ENCODE data around the gene TFB2M.
A peak's percentile ranks its signal among the peaks of the same experiment; 100 is the strongest.

Gene TFB2M

DNA sequence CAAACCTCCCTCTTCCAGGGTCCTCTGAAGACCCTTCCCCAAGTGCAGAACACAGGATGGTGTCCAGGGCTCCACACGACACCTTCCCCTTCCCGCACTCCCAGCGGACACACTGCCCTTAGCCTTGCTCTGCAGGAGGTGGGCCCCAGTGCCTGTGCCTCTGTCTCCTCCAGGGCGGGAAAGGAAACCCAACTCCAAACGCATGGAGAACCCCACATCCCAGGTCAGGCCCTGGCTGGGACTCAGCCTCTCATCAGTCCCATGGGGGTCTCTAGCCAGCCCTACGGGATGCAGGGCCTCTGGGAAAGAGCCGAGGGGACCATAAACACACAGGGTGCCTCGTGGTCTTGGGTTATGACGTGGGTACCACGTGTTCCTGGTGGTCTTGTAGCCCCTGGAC, 53.4 kb downstream of the TFB2M start:
- DNase-seq = no peak

DNA sequence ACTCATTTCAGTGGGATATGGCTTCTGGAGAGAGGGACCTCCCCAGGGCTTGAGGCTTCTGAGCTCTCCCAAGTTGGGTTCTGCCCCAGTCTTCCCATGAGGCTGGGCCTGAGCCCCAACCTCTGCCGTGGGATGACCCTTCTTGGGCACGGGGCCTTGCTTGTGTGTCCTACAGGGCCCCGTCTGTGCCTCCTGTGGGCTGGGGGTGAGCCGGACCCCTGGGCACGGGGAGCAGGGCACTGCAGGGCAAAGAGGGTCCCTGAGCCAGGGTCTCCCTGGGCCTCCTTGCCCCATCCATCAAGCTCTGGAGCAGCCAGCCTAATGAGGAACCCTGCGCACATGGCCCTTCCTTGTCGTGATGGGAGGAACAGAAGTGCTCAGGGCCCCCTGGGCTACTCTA, 53.8 kb downstream of the TFB2M start:
- no peak for DNase-seq

DNA sequence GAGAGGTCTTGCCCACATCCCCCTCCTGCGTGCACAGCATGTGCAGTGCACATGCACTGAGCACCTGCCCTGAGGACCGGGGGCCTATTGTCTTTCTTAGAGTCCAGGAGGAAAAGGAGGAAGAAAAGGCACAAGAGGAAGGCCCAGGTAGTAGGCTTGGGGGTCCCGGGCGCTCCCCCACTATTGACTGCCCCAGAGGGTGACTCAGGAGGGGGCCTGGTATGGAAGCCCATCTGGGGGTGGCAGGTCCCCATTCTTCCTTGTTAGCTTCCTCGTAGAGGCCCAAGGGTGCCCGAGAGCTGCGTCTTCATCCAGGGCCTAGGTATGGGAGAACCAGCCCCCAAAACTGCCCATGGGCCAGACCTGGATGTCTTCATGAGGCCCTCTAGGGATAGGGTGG, 54.9 kb downstream of the TFB2M start:
- no peak for DNase-seq

DNA sequence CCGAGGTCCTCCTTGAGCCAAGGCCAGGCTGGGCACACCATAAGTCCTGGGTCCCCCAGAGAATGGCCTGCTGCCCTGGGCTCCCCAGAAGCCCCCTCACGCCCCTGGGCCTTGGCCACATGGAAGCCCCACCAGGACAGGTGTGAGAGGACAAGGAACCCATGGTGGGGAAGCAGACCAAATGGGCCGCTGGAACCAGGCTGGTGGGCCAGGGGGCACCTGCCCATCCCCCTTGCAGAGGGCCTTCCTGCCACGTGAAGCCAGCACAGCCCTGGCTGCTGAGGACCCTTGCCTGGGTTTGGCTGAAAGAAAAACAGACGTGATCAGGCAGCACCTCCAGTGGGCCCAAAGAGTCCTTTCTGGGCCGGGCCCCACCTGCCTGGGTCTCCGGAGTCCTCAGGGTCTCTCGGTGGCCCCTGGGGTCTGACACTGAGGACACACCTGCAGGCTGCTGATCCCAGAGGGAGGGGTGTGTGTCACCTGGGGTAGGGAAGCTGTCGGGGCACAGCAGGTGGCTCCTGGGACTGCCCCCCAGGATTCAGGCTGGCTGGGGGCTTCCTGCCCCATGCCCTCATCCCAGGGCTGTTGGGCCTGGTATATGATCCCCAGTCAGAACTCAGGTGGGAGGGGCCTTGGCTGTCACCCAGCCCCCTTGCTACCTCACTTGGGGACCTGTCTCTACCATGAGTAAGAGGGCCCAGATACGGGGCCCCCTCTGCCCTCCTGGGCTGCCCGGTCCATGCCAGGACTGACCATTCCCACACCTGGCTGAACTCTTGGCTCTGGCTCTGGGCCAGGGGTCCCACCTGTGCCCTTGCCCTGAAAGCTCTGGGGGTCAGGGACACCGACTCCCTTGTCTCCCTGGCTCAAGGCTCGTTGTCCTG, 55.7 kb downstream of the TFB2M start:
- DNase-seq = no peak

DNA sequence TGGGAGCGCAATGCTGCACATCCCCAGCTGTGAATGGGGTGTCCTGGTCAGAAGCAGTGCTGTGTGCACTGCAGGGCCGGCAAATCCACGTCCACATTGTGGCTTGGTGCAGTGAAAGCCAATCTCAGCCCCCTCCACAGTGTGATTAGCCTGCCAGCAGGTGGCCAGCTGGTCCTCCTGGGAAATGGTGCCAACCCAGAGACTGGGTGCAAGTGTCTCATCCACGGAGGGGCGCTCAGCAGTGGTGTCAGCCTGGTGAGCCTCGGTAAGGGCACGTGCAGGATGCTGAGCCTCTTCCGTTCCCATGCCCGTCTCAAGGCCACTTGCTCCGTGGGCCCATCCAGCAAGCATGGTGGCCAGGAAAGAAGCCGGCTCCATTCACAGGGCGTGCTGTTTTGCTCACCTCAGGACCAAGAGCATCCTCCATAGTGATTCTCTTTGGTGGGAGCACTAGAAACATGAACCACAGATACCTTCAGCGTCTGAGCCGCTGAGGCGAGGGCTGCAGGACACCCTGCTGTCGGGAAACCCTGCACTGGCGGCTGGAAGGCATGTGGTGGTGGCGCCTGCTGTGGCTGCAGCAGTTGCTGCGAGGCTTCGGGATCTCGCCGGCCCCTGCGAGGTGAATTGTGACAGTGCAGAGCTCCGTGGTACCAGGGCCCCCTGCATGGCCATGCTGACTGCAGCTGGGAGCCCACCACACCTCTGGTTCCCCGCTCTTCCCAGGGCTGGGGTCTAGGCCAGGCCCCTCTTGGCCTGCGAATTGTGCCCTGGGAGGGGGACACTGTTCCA, 57.0 kb downstream of the TFB2M start:
- no peak for DNase-seq

DNA sequence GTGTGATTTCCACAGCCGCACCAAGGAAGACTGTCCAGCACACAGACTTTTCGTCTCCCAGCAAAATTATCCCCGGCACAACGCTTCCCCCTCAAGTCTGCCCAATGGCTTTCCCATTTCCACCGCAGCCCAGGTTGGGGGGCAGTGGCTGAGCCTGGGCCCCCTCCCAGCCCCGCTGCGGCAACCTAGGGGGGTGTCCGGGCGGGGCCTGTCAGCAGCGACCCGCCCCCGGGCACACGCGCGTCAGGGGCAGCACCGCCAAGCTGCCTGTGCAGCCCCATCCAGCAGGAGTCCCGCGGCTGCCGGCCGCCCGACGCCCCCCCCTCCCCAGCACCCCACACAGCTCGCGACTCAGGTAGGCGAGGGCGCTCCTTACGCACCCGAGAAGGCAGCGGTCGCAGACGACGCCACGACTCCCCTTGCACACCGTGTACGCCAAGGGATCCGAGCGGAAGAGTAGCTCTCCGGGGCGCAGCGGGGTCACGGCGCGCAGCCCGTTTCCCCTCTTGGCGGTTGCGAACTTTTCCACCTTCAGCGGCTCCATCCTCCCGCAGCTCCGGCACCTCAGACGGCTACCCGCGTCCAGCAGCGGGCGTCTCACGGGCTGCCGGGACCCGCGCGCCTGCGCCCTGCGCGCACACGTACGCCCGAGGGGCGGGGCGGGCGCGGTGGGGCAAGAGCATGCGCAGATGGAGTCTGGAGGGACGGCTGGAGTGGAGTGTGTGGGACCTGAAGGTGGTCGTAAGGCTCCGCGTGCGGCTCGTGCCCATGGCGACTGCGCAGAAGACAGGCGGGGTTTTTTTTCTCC, 59.2 kb downstream of the TFB2M start, which contains the start of gene SMYD3:
Gene SMYD3, minus strand, starts transcription at position 606 of the 808 bp plus-strand sequence.
- peak; percentile 91 for DNase-seq

DNA sequence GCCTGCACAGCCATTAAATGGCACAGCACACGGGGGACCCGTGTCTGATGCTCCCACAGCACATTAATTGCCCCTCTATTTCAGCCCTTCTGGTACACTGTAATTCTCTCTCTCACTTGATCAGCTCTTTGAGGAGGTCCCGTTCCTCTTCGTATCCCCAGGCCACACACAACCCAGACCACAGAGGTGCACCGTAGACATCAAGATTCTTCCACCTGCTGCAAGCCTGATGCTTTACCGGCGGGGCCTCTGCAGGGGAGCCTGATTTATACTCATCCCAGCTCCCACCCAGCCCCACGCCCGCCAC, 59.7 kb downstream of the TFB2M start:
- DNase-seq = no peak

DNA sequence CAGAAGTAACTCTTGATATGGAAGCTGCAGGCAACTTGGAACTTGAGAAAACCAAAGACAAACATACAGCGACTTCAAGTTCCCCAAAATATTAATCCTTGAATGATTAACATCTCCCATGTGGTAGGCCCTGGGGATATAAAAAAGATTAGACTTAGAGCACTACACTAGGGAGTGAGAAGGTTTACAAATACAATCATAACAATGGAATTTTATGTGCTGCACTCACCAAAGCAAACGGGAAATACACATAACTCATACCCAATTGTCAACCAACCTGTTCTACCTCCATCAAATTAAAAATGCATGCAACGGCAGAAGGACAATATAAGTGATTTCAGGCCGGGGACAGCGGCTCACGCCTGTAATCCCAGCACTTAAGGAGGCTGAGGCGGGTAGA, 62.7 kb downstream of the TFB2M start:
- no peak for DNase-seq

DNA sequence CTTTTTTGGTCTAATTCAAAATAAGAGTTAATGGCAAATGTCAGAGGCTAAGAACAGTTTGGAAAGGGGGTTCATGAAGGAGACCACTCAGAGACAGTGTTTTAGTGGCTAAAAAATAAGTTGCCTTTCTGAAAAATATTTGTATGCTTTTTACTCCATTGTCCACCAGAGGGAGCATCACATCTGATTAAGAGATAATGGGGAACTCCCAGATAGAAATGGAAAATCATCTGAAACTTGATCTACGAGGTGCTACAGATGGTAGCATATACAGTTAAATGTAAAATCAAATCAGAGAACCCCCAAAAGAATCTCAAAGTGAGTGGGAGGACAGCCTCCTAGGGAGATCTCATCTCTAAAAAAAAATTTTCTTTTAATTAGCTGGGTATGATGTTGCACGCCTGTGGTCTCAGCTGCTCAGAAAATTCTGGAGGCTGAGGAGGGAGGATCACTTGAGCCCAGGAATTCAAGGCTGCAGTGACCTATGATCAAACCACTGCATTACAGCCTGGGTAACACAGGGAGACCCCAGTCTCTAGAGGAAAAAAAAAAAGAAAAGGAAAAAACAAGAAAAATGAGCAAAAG, 68.6 kb downstream of the TFB2M start:
- peak; percentile 67 for DNase-seq

DNA sequence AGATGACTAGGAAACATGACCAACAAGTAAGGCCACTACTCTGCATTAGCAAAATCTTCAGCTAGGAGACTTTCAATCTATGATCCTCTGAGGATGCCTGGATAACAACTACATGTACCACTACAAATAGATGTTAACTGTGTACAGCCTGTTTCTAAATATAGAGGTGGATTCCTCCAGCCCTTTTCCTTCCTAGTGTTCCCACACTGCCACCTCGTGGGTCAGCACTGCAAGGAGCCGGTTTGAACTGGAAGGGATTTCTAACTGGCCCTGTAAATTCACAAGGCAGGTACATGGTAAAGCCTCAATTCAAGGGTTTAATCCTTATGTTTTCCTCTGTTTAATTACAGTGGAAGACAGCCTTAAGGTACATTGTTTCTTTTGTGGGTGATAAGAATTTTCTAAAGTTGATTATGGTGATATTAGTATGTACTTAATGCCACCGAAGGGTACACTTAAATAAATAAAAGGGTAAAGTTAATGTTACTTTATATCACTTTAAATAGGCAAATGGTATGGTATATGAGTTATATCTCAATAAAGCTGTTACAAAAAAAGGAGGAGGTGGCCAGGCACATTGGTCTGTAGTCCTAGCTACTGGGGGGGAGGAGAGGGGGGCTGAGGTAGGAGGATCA, 73.3 kb downstream of the TFB2M start:
- DNase-seq = peak; percentile 51

DNA sequence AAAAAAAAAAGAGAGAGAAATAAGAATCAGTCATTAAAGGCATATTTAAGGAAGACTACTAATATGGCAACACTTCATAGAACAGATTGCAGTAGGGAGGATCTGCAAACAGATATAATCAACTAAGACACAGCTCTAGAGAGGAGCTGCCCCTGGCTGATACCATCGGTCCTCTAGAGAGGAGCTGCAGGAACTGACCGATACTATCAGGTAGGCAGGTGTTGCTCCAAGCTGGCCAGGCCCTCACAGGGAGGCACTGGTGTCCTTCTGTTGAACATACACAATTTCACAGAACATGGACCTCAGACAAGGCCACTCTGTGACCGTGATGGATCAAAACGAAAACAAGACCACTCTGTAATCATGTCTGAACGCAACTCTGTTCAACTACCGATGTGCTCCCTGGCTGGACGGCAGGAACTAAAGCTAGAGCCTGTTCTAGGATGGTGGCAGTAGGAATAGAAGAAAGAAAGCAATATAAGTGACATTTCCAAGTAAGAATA, 74.5 kb downstream of the TFB2M start:
- no peak for DNase-seq

Data from activated CD4-positive, alpha-beta T cell treated with anti-CD3 and anti-CD28 coated beads, Interleukin-10, Interleukin-2, amounts not matched to agents 100 ng/mL and 50 ng/mL, durations not matched to agents 16 hours and 8 hours (primary cell).